ENCODE measurements around the gene CSMD2.

CSMD2 gene

GRCh38 chr1:33687000-33687399, 478.0 kb downstream of the CSMD2 start:
- Mint-ChIP-seq H3K36me3 (no peaks in the 10 kb centered on the region), H3K27ac (no peak overlapping the region), H3K9me3 (no peaks in the 10 kb centered on the region), H3K27me3 (peaks cover 5% of the 10 kb centered on the region), H3K4me1 (no peaks in the 10 kb centered on the region), H3K4me3 (no peak overlapping the region)
- no peak for DNase-seq
- CTCF ChIA-PET: no interaction called here

- no peak overlapping the region for H3K4me3 Mint-ChIP-seq
- no peaks in the 10 kb centered on the region for H3K9me3 Mint-ChIP-seq
- peaks cover 5% of the 10 kb centered on the region for H3K27me3 Mint-ChIP-seq
These were observed 478.5 kb downstream of the CSMD2 start for GRCh38 chr1:33686551-33686950.

GRCh38 chr1:33685256-33685655, 479.8 kb downstream of the CSMD2 start:
- no peak for DNase-seq
- Mint-ChIP-seq H3K27me3 (peaks cover 5% of the 10 kb centered on the region), H3K4me1 (no peaks in the 10 kb centered on the region), H3K4me3 (no peak overlapping the region), H3K27ac (no peak overlapping the region), H3K9me3 (no peaks in the 10 kb centered on the region), H3K36me3 (no peaks in the 10 kb centered on the region)
- CTCF ChIA-PET: no interaction called here

More at GRCh38 chr1:33686551-33686950, 478.5 kb downstream of the CSMD2 start:
- H3K4me1 Mint-ChIP-seq: no peaks in the 10 kb centered on the region
- CTCF ChIA-PET: no interaction called here
- no peak overlapping the region for H3K27ac Mint-ChIP-seq
- DNase-seq: no peak
- no peaks in the 10 kb centered on the region for H3K36me3 Mint-ChIP-seq

- H3K4me1 Mint-ChIP-seq: no peaks in the 10 kb centered on the region
These were observed 480.4 kb downstream of the CSMD2 start for GRCh38 chr1:33684396-33685179.

DNA sequence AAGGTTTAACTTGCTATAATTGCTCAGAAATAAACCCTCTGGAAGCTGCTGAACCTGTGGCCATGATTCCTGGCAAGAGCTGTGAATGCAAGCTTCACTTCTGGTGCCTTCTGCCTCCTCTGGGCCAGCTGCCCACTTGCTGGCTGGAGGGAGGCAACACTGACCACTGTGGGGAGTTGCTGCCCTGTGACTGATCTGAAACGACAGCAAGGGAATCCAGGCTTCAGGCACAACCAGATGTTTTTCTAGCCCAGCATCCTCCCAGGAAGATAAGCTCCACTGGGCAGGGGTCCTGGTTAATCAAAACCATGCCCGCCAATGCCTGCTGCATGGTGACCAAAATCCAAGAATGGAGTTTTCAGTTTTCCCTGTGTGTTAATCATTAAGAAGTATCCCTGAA, 481.1 kb downstream of the CSMD2 start:
- Mint-ChIP-seq H3K9me3 (no peaks in the 10 kb centered on the region), H3K27me3 (peaks cover 5% of the 10 kb centered on the region), H3K36me3 (no peaks in the 10 kb centered on the region), H3K4me3 (no peak overlapping the region), H3K27ac (no peak overlapping the region), H3K4me1 (no peaks in the 10 kb centered on the region)
- CTCF ChIA-PET: no interaction called here
- no peak for DNase-seq

More at GRCh38 chr1:33684396-33685179, 480.4 kb downstream of the CSMD2 start:
- Mint-ChIP-seq H3K27me3 (peaks cover 5% of the 10 kb centered on the region), H3K9me3 (no peaks in the 10 kb centered on the region), H3K4me3 (no peak overlapping the region), H3K36me3 (no peaks in the 10 kb centered on the region), H3K27ac (no peak overlapping the region)
- no peak for DNase-seq
- CTCF ChIA-PET: no interaction called here

DNA sequence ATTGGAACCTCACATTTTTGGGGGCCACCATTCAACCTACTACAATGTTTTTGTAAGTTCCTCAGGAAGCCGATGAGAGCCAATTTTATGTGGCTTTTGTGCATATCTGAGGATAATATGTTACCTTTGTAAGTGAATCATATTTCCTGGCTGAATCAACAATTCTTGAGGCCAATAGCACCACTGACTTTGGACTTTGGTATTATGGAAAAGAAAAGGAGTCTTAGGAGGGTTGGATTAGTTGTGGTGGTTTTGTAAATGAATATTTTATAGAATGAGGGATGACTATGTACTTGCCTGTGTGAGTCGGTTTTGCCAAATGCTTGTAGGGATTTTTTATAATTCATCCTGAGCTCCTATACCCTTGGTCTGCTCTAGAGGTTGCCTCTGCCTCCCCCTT, 482.7 kb downstream of the CSMD2 start:
- Mint-ChIP-seq H3K4me1 (no peaks in the 10 kb centered on the region), H3K36me3 (no peaks in the 10 kb centered on the region), H3K27me3 (peaks cover 5% of the 10 kb centered on the region), H3K9me3 (no peaks in the 10 kb centered on the region), H3K4me3 (no peak overlapping the region), H3K27ac (no peak overlapping the region)
- no peak for DNase-seq
- CTCF ChIA-PET: no interaction called here

DNA sequence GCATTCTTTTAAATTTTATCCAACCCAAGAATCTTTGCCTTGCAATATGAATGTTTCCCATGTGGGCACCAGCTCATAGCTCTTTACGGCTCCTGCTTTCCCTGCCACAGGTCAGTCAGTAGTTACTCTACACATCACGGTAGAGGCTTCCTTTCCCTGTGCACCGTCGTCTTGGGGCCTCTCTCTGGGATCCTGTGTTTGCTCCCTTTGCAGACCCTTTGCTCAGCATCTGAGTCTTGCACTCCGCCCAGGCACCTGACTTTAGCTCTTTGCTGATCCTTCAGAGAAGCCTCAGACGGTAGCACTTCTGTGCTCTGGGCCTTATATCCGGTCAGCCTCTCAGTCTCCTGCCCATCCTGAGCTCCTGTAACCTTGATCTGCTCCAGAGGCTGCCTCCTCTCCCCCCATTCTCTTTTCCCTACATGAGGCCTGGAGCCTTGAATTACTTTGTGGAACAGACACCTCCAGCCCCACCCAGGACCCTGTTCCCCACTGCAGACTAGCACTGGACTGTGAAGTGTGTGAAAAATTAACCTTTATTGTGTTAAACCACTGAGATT, 484.7 kb downstream of the CSMD2 start:
- no peaks in the 10 kb centered on the region for H3K27me3 Mint-ChIP-seq
- H3K27ac Mint-ChIP-seq: no peak overlapping the region
- CTCF ChIA-PET: no interaction called here
- no peak for DNase-seq
- H3K4me3 Mint-ChIP-seq: no peak overlapping the region
- H3K4me1 Mint-ChIP-seq: no peaks in the 10 kb centered on the region
- no peaks in the 10 kb centered on the region for H3K36me3 Mint-ChIP-seq
- H3K9me3 Mint-ChIP-seq: no peaks in the 10 kb centered on the region

GRCh38 chr1:33670567-33670966, 494.5 kb downstream of the CSMD2 start:
- Mint-ChIP-seq H3K9me3 (peaks cover 3% of the 10 kb centered on the region), H3K4me1 (no peaks in the 10 kb centered on the region), H3K4me3 (no peak overlapping the region), H3K27ac (no peak overlapping the region), H3K36me3 (no peaks in the 10 kb centered on the region), H3K27me3 (no peaks in the 10 kb centered on the region)
- no peak for DNase-seq
- CTCF ChIA-PET: no interaction called here

- no peak for DNase-seq
- Mint-ChIP-seq H3K27me3 (no peaks in the 10 kb centered on the region), H3K9me3 (peaks cover 1% of the 10 kb centered on the region), H3K4me3 (no peak overlapping the region), H3K36me3 (no peaks in the 10 kb centered on the region), H3K4me1 (no peaks in the 10 kb centered on the region), H3K27ac (no peak overlapping the region)
- CTCF ChIA-PET: interaction anchor here (1.9 kb wide), 1 partner anchor 36 kb away, joined by 5 read pairs; no protein-coding TSS in a partner anchor
These were observed 496.3 kb downstream of the CSMD2 start for GRCh38 chr1:33668695-33669094.

DNA sequence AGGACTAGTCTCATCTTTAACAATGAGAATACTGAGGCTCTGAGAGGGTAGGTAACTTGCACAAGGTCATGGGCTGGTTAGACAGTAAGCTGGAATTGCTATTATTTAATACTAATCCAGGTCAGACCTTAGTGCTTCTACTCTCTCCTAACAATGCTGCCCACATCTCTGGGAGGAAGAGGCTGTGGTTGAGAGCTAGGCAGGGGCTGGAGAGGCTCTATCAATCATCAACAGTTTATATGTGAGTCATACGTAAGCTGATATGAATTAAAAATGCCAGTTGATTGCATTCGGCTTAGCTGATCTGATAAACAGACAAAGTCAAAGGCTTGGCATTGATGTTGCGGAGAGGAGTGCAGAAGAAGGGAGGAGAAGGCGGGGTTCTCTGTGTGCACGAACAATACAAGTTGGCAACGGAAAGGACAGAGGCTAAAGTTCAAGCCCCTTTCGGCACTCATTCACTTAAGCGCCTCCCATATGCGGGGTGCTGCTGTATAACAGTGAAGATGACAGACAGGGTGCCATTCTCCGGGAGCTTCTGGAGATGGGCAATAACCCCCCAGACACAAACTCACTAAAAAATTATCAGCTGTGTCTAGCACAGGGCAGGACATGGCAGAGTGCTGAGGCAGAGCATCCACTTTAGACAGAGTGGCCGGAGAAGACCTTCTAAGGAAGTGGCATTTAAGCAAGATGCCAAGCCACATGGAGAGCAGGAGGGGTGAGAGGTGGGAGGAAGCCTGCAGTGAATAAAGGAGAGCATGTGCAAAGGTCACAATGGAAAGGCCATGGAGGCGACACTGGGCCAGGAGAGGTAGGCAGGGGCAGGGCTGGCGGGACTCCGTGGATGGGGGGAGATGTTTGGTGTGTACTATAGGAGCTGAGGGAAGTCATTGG, 497.4 kb downstream of the CSMD2 start:
- CTCF ChIA-PET: no interaction called here
- H3K4me1 Mint-ChIP-seq: no peaks in the 10 kb centered on the region
- DNase-seq: no peak
- no peak overlapping the region for H3K4me3 Mint-ChIP-seq
- no peaks in the 10 kb centered on the region for H3K36me3 Mint-ChIP-seq
- H3K27ac Mint-ChIP-seq: no peak overlapping the region
- H3K9me3 Mint-ChIP-seq: no peaks in the 10 kb centered on the region
- no peaks in the 10 kb centered on the region for H3K27me3 Mint-ChIP-seq

DNA sequence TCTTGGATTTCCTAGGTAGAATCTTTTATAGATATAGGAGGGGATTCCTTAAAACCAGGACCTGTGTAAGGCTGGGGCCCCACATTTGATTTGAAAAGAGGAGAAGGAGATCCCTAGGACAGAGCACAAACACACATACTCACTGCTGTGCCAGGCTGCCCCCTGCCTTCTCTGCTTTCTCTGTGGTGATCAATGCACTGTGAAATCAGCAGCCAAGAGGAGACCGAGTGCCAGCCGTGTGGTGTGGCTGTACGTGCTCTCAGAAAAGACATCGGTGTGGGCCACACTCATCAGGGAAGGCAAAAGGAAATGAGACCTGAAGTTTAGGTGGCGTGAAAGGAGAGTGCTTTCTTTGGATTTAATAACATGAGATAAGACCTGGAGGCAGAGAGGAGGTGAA, 498.4 kb downstream of the CSMD2 start:
- H3K27ac Mint-ChIP-seq: no peak overlapping the region
- no peaks in the 10 kb centered on the region for H3K9me3 Mint-ChIP-seq
- H3K4me1 Mint-ChIP-seq: no peaks in the 10 kb centered on the region
- CTCF ChIA-PET: no interaction called here
- no peak for DNase-seq
- H3K4me3 Mint-ChIP-seq: no peak overlapping the region
- no peaks in the 10 kb centered on the region for H3K36me3 Mint-ChIP-seq
- H3K27me3 Mint-ChIP-seq: no peaks in the 10 kb centered on the region

- no peak overlapping the region for H3K27ac Mint-ChIP-seq
- no peaks in the 10 kb centered on the region for H3K4me1 Mint-ChIP-seq
- no peaks in the 10 kb centered on the region for H3K9me3 Mint-ChIP-seq
- CTCF ChIA-PET: no interaction called here
- H3K36me3 Mint-ChIP-seq: no peaks in the 10 kb centered on the region
- H3K27me3 Mint-ChIP-seq: no peaks in the 10 kb centered on the region
- no peak overlapping the region for H3K4me3 Mint-ChIP-seq
- no peak for DNase-seq
These were observed 503.1 kb downstream of the CSMD2 start for GRCh38 chr1:33661811-33662454.

DNA sequence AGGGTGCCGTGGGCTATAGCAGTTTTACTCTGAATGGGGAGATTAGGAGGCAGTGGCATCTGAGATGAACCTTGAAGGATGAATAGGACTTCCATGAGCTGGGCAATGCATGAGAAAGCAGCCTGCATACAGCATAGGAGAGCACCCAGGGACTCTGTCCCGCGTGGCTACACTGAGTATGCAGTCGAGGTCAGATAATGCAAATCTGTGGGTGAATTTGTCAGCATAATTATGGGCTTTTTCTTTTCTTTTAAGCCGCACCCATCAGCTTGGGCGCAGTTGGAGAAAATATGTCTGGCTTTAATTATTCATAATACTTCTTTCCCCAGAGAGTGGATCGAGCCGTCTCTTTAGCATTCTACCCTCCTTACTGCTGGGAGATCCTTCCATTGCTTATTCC, 504.1 kb downstream of the CSMD2 start:
- CTCF ChIA-PET: interaction anchor here (0.8 kb wide), 1 partner anchor 27 kb away, joined by 3 read pairs; no protein-coding TSS in a partner anchor
- no peak for DNase-seq

GRCh38 chr1:33660244-33660643, 504.8 kb downstream of the CSMD2 start:
- Mint-ChIP-seq H3K4me3 (no peak overlapping the region), H3K27ac (no peak overlapping the region), H3K4me1 (no peaks in the 10 kb centered on the region), H3K36me3 (no peaks in the 10 kb centered on the region), H3K9me3 (no peaks in the 10 kb centered on the region), H3K27me3 (no peaks in the 10 kb centered on the region)
- DNase-seq: no peak
- CTCF ChIA-PET: interaction anchor here (0.8 kb wide), 1 partner anchor 26 kb away, joined by 3 read pairs; no protein-coding TSS in a partner anchor

More for the DNA sequence above, 504.1 kb downstream of the CSMD2 start:
- Mint-ChIP-seq H3K36me3 (no peaks in the 10 kb centered on the region), H3K4me3 (no peak overlapping the region), H3K9me3 (no peaks in the 10 kb centered on the region), H3K27ac (no peak overlapping the region), H3K4me1 (no peaks in the 10 kb centered on the region), H3K27me3 (no peaks in the 10 kb centered on the region)
